A673 (cell line): ENCODE data around the gene PRDM16.

Experiments
- EZH2 ChIP-seq: fragments of 200-600 bp; sonication (generic); IDR thresholded peaks from 2 replicates; pipeline ENCODE4 v1.6.1; 2017; ENCODE audit warnings: borderline replicate concordance, low read depth, mild to moderate bottlenecking, mixed read lengths, antibody characterized with exemption, low read length; ENCODE audit not compliant: poor library complexity, severe bottlenecking
- TF ChIP-seq, protein P1 (sequence below): fragments of 300-800, 200-600 bp; sonication (generic); conservative IDR thresholded peaks from 2 replicates; pipeline ENCODE4 v1.5.1; 2017; ENCODE audit warnings: low read depth, mild to moderate bottlenecking, antibody characterized with exemption, low read length, moderate library complexity, mixed read lengths

DNA sequence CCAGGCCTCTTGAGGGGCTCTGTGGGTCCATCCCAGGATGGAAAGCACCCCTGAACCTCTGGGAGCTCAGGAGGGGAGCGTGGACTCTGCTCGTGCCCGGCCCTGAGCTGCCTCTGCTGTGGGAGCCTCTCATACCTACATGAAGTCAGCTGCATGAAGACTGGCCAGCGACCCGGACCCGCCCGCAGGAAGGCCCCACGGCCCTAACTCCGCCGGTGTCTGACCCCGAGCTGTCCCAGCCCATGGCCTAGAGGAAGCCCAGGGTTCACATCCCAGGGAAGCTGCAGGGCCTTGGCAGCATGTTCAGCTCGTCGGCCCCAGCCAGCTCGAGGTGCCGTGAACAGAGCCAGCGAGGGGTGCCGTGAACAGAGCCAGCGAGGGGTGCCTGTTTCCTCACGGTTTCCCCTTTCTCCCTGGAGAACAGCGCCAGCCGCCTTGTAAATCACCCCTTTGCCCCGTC lies 207.4 kb downstream of the PRDM16 start:
- TF ChIP-seq, protein P1, sequence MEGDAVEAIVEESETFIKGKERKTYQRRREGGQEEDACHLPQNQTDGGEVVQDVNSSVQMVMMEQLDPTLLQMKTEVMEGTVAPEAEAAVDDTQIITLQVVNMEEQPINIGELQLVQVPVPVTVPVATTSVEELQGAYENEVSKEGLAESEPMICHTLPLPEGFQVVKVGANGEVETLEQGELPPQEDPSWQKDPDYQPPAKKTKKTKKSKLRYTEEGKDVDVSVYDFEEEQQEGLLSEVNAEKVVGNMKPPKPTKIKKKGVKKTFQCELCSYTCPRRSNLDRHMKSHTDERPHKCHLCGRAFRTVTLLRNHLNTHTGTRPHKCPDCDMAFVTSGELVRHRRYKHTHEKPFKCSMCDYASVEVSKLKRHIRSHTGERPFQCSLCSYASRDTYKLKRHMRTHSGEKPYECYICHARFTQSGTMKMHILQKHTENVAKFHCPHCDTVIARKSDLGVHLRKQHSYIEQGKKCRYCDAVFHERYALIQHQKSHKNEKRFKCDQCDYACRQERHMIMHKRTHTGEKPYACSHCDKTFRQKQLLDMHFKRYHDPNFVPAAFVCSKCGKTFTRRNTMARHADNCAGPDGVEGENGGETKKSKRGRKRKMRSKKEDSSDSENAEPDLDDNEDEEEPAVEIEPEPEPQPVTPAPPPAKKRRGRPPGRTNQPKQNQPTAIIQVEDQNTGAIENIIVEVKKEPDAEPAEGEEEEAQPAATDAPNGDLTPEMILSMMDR, result no peak
- no peak for TF ChIP-seq EZH2
